ENCODE results near the gene DUXB. TPM values are rescaled to one million over a fixed set of nuclear protein-coding genes. Genes with fewer than 3 reads are reported as not detected.

Gene DUXB
- total RNA-seq, 3 donors from 2014 or later (not counting 1 experiment from before 2014, with no cell fraction given) = not detected

DNA sequence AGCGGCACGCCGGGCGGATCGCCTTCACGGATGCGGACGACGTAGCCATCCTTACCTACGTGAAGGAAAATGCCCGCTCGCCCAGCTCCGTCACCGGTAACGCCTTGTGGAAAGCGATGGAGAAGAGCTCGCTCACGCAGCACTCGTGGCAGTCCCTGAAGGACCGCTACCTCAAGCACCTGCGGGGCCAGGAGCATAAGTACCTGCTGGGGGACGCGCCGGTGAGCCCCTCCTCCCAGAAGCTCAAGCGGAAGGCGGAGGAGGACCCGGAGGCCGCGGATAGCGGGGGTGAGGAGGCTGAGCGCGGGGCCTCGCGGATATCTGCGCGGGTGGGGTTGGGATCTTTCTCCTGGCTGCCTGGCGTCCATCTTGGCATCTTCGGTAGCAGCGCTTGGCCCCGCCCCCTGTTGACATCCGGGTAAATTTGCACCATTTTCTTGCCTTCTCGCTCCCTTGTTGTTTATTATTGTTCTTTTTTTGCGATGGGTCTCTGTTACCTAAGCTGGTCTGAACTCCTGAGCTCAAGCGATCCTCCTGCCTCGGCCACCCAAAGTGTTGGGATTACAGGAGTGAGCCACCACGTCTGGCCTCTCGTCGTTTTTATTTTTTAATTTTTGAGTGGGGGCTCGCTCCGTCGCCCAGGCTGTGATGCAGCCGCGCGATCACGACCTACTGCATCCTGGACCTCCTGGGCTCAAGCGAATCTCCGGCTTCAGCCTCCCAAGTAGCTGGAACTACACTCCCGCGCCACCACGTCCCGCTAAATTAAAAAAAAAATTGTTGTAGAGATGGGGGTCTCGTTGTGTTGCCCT is 52.8 kb downstream of the DUXB start:
- H3K36me3 Mint-ChIP-seq = peaks cover 7% of the 10 kb centered on the region
- peak; percentile 88 to 93 for DNase-seq
- under 1% methylated on average over 62 of the region's 62 CpGs for WGBS (ENCODE audit: insufficient coverage)

DNA sequence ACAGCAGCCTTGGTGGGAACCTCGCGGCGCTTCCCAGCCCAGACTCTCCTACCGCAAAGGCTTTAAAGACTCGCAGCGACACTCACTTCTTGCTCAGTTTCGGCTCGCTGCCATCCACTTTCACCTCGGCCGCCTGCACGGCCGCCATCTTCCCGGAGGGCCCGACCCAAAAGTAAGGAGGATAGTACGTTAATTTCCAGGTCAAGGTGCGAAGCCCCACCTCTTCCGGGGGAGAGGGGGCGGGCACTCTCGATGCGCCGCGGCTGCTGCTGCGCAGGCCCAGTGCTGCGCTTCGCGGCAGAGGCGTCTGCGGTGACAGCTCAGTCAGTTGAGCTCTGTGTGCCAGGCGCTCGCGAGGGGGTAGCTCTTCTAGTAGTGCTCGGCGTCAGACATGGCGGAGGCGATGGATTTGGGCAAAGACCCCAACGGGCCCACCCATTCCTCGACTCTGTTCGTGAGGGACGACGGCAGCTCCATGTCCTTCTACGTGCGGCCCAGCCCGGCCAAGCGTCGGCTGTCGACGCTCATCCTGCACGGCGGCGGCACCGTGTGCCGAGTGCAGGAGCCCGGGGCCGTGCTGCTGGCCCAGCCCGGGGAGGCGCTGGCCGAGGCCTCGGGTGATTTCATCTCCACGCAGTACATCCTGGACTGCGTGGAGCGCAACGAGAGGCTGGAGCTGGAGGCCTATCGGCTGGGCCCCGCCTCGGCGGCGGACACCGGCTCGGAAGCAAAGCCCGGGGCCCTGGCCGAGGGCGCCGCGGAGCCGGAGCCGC is 53.6 kb downstream of the DUXB start, which contains the start of the genes KARS1 and TERF2IP:
TSS of gene KARS1 (minus strand) at position 174 of the 773 bp plus-strand sequence. CDS start at position 148, 26 bp downstream.
TSS of gene TERF2IP (plus strand) at position 282 of the 773 bp plus-strand sequence. CDS start at position 392, 110 bp downstream.
- under 1% methylated on average over 76 of the region's 76 CpGs for WGBS (ENCODE audit: insufficient coverage)
- Mint-ChIP-seq H3K36me3 (peaks cover 7% of the 10 kb centered on the region), H3K27ac (peak within 1 kb of the TSS; percentile 99), H3K9me3 (no peaks in the 10 kb centered on the region), H3K4me1 (peaks cover 58 to 60% of the 10 kb centered on the region in 2 donors), H3K27me3 (ENCODE audit: low read depth in 2 of 2) (no peaks in the 10 kb centered on the region), H3K4me3 (peak within 1 kb of the TSS; percentile 100)
- Histone ChIP-seq H3K4me1 (ENCODE audit: control insufficient read depth, insufficient read depth, low read length) (peaks cover 42% of the 10 kb centered on the region), H3K36me3 (ENCODE audit: control insufficient read depth, insufficient read depth, low read length) (peaks cover 11% of the 10 kb centered on the region), H3K27me3 (ENCODE audit: control insufficient read depth, insufficient read depth, low read length) (no peaks in the 10 kb centered on the region), H3K27ac (ENCODE audit: low read length) (peak within 1 kb of the TSS; percentile 96), H3K4me3 (ENCODE audit: low read length) (peak within 1 kb of the TSS; percentile 61), H3K9me3 (ENCODE audit: control insufficient read depth, insufficient read depth, low read length) (no peaks in the 10 kb centered on the region)
- no peak for TF ChIP-seq CTCF (IDR thresholded peaks at IDR 0.05)
- DNase-seq (peak; percentile 95 to 98), ATAC-seq (peak; percentile 84 to 95 (median 89))
- intact Hi-C loops (cut with micrococcal nuclease) = loop anchor here (1.0 to 2.0 kb wide), 5 partner anchors 24 to 214 kb away; partner anchors contain the start of genes ADAT1, CFDP1, TMEM170A and TMEM231

More for the DNA sequence above, 52.8 kb downstream of the DUXB start:
- H3K4me3 Mint-ChIP-seq = peak overlapping the region; percentile 100
- ATAC-seq = peak; percentile 44 to 64 (median 48)
- peaks cover 66 to 67% of the 10 kb centered on the region in 2 donors for H3K4me1 Mint-ChIP-seq
- Histone ChIP-seq H3K27me3 (ENCODE audit: control insufficient read depth, insufficient read depth, low read length) (no peaks in the 10 kb centered on the region), H3K9me3 (ENCODE audit: control insufficient read depth, insufficient read depth, low read length) (no peaks in the 10 kb centered on the region), H3K36me3 (ENCODE audit: control insufficient read depth, insufficient read depth, low read length) (peaks cover 7% of the 10 kb centered on the region), H3K4me1 (ENCODE audit: control insufficient read depth, insufficient read depth, low read length) (peaks cover 40% of the 10 kb centered on the region), H3K27ac (ENCODE audit: low read length) (peak overlapping the region; percentile 96), H3K4me3 (ENCODE audit: low read length) (peak overlapping the region; percentile 61)
- TF ChIP-seq CTCF (IDR thresholded peaks at IDR 0.05) = no peak
- intact Hi-C loops (cut with micrococcal nuclease) = loop anchor here (1.0 kb wide), 1 partner anchor 82 kb away; the partner anchor contains the start of gene GABARAPL2
- H3K27me3 Mint-ChIP-seq (ENCODE audit: low read depth in 2 of 2) = no peaks in the 10 kb centered on the region
- no peaks in the 10 kb centered on the region for H3K9me3 Mint-ChIP-seq
- peak overlapping the region; percentile 99 for H3K27ac Mint-ChIP-seq

DNA sequence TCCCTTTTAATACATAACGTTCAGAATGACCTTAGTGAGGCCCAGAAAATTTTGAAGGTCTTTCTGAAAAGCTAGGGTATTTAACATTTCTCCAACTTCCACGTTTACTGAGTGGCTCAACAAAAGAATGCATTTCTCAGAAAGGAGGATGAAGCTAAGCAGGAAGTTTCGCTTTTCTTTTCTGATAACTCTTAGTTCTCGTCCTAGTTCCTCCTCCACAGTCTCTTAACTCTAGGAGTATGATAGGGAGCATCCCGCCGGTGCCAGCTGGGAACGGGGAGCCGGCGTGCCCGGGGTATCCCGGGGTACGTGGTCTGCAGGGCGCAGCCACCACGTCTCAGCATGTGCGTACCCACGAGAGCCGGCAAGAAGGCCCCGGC is 54.2 kb downstream of the DUXB start:
- H3K4me1 ChIP-seq (ENCODE audit: control insufficient read depth, insufficient read depth, low read length) = peaks cover 45% of the 10 kb centered on the region
- H3K9me3 Mint-ChIP-seq = no peaks in the 10 kb centered on the region
- H3K27me3 Mint-ChIP-seq (ENCODE audit: low read depth in 2 of 2) = no peaks in the 10 kb centered on the region
- no peaks in the 10 kb centered on the region for H3K27me3 ChIP-seq (ENCODE audit: control insufficient read depth, insufficient read depth, low read length)
- peak overlapping the region; percentile 96 for H3K27ac ChIP-seq (ENCODE audit: low read length)
- peaks cover 52 to 54% of the 10 kb centered on the region in 2 donors for H3K4me1 Mint-ChIP-seq
- H3K27ac Mint-ChIP-seq = peak overlapping the region; percentile 99
- H3K9me3 ChIP-seq (ENCODE audit: control insufficient read depth, insufficient read depth, low read length) = no peaks in the 10 kb centered on the region
- peaks cover 7% of the 10 kb centered on the region for H3K36me3 Mint-ChIP-seq
- H3K4me3 Mint-ChIP-seq = peak overlapping the region; percentile 100
- DNase-seq (no peak), ATAC-seq (peak; percentile 3 to 14 (median 10))
- WGBS (ENCODE audit: insufficient coverage) = 0% methylated on average over 18 of the region's 18 CpGs
- intact Hi-C loops (cut with micrococcal nuclease) = loop anchor here (1.0 to 2.0 kb wide), 5 partner anchors 24 to 214 kb away; partner anchors contain the start of genes ADAT1, CFDP1, TMEM170A and TMEM231
- TF ChIP-seq CTCF (IDR thresholded peaks at IDR 0.05) = no peak
- peak overlapping the region; percentile 61 for H3K4me3 ChIP-seq (ENCODE audit: low read length)
- peaks cover 16% of the 10 kb centered on the region for H3K36me3 ChIP-seq (ENCODE audit: control insufficient read depth, insufficient read depth, low read length)

All from natural killer cell (primary cell).